ENCODE data around the gene GFER.

The GFER gene

GRCh38 chr16:2001456-2002355, 17.7 kb downstream of the GFER start:
- no peak overlapping the region for H3K4me3 ChIP-seq (ENCODE audit: low read depth, low read length)
- no peak overlapping the region; the same call in 1 of the 2 replicates for H3K27ac ChIP-seq (ENCODE audit: extremely low read depth, low read depth, low read length)
- CTCF ChIA-PET = interaction anchor here (0.5 to 3.3 kb wide), 5 partner anchors 7 to 139 kb away, joined by 3 to 39 read pairs (median 5); partner anchors contain the start of gene NDUFB10
- POLR2A ChIA-PET = no interaction called here
- TF ChIP-seq ZEB2 (tag by site-specific recombination; IDR thresholded peaks at IDR 0.05) = no peak
- no peak for TF ChIP-seq ZNF560 (tag by site-specific recombination; IDR thresholded peaks at IDR 0.05; ENCODE audit: borderline replicate concordance)
- no peak for TF ChIP-seq ZBTB20 (tag by site-specific recombination; IDR thresholded peaks at IDR 0.05)
- TF ChIP-seq ZNF514 (tag by site-specific recombination; IDR thresholded peaks at IDR 0.05) = no peak
- no peak for TF ChIP-seq IKZF3 (tag by site-specific recombination; IDR thresholded peaks at IDR 0.05)
- TF ChIP-seq YY1 (tag by site-specific recombination; IDR thresholded peaks at IDR 0.05) = no peak
- TF ChIP-seq ZNF266 (tag by site-specific recombination; IDR thresholded peaks at IDR 0.05; ENCODE audit: low read depth) = no peak
- no peak for TF ChIP-seq CTCF (tag by site-specific recombination; IDR thresholded peaks at IDR 0.05)
- no peak for TF ChIP-seq ZNF704 (tag by site-specific recombination; IDR thresholded peaks at IDR 0.05)
- no peak for TF ChIP-seq ZNF707 (tag by site-specific recombination; IDR thresholded peaks at IDR 0.05)
- TF ChIP-seq ZNF658 (tag by site-specific recombination; IDR thresholded peaks at IDR 0.05) = no peak
- no peak for TF ChIP-seq ZNF114 (tag by site-specific recombination; IDR thresholded peaks at IDR 0.05)
- no peak for TF ChIP-seq ZNF791 (tag by site-specific recombination; IDR thresholded peaks at IDR 0.05)
- TF ChIP-seq ZNF629 (tag by site-specific recombination; IDR thresholded peaks at IDR 0.05) = no peak
- TF ChIP-seq BCL11A (tag by site-specific recombination; IDR thresholded peaks at IDR 0.05; ENCODE audit: low read depth) = no peak
- TF ChIP-seq, protein P1, sequence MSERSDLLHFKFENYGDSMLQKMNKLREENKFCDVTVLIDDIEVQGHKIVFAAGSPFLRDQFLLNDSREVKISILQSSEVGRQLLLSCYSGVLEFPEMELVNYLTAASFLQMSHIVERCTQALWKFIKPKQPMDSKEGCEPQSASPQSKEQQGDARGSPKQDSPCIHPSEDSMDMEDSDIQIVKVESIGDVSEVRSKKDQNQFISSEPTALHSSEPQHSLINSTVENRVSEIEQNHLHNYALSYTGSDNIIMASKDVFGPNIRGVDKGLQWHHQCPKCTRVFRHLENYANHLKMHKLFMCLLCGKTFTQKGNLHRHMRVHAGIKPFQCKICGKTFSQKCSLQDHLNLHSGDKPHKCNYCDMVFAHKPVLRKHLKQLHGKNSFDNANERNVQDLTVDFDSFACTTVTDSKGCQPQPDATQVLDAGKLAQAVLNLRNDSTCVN (tag by site-specific recombination; optimal IDR thresholded peaks at IDR 0.05) = no peak
- TF ChIP-seq, protein P2, sequence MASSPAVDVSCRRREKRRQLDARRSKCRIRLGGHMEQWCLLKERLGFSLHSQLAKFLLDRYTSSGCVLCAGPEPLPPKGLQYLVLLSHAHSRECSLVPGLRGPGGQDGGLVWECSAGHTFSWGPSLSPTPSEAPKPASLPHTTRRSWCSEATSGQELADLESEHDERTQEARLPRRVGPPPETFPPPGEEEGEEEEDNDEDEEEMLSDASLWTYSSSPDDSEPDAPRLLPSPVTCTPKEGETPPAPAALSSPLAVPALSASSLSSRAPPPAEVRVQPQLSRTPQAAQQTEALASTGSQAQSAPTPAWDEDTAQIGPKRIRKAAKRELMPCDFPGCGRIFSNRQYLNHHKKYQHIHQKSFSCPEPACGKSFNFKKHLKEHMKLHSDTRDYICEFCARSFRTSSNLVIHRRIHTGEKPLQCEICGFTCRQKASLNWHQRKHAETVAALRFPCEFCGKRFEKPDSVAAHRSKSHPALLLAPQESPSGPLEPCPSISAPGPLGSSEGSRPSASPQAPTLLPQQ (tag by site-specific recombination; IDR thresholded peaks at IDR 0.05) = no peak
- peaks cover 0 to 83% of the 10 kb centered on the region in 2 experiments; a peak in 2 of 3 replicates for H3K36me3 ChIP-seq (ENCODE audit: control insufficient read depth in 2 of 2, insufficient read depth in 1 of 2, low read length in 2 of 2)
- H3K9me3 ChIP-seq (ENCODE audit: control insufficient read depth, insufficient read depth, low read depth, low read length) = no peaks in the 10 kb centered on the region
- peaks cover 8% of the 10 kb centered on the region for H3K4me1 ChIP-seq (ENCODE audit: control insufficient read depth, insufficient read depth, low read length)
